ENCODE data around the gene LHFPL2.

GRCh38 chr5:78670701-78671269 lies 22.2 kb upstream of the LHFPL2 start:
- TF ChIP-seq, protein P1, sequence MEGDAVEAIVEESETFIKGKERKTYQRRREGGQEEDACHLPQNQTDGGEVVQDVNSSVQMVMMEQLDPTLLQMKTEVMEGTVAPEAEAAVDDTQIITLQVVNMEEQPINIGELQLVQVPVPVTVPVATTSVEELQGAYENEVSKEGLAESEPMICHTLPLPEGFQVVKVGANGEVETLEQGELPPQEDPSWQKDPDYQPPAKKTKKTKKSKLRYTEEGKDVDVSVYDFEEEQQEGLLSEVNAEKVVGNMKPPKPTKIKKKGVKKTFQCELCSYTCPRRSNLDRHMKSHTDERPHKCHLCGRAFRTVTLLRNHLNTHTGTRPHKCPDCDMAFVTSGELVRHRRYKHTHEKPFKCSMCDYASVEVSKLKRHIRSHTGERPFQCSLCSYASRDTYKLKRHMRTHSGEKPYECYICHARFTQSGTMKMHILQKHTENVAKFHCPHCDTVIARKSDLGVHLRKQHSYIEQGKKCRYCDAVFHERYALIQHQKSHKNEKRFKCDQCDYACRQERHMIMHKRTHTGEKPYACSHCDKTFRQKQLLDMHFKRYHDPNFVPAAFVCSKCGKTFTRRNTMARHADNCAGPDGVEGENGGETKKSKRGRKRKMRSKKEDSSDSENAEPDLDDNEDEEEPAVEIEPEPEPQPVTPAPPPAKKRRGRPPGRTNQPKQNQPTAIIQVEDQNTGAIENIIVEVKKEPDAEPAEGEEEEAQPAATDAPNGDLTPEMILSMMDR (IDR thresholded peaks at IDR 0.05) = no peak
- TF ChIP-seq POLR2A (IDR thresholded peaks at IDR 0.05) = no peak

Measured in body of pancreas (tissue), 4 donors.